HG02870 (cell line): ENCODE results near the gene KCTD12.

ENCODE experiments used
- ATAC-seq: cut with Tn5 transposase; IDR thresholded peaks from one replicate; pipeline ENCODE4 v1.9.1; 2021; ENCODE audit warnings: mild to moderate bottlenecking, moderate library complexity; ENCODE audit not compliant: unreplicated experiment

KCTD12 gene

GRCh38 chr13:76860706-76861105 lies 25.5 kb downstream of the KCTD12 start:
- no peak for ATAC-seq

GRCh38 chr13:76854894-76855293 lies 31.3 kb downstream of the KCTD12 start:
- no peak for ATAC-seq

- no peak for ATAC-seq
These were observed 32.1 kb downstream of the KCTD12 start for GRCh38 chr13:76853921-76854608.

- no peak for ATAC-seq
These were observed 32.7 kb downstream of the KCTD12 start for GRCh38 chr13:76853481-76853880.

GRCh38 chr13:76852986-76853385 lies 33.2 kb downstream of the KCTD12 start:
- ATAC-seq: no peak

- ATAC-seq: no peak
These were observed 34.2 kb downstream of the KCTD12 start for GRCh38 chr13:76851961-76852360.

- ATAC-seq: no peak
These were observed 36.7 kb downstream of the KCTD12 start for GRCh38 chr13:76849493-76849892.

- no peak for ATAC-seq
These were observed 37.6 kb downstream of the KCTD12 start for GRCh38 chr13:76848596-76848995.

GRCh38 chr13:76846363-76846762 lies 39.8 kb downstream of the KCTD12 start:
- ATAC-seq: no peak

GRCh38 chr13:76845865-76846264 lies 40.3 kb downstream of the KCTD12 start:
- ATAC-seq: no peak

- ATAC-seq: no peak
These were observed 40.8 kb downstream of the KCTD12 start for GRCh38 chr13:76845367-76845766.

GRCh38 chr13:76837801-76838200 lies 48.4 kb downstream of the KCTD12 start:
- no peak for ATAC-seq

- ATAC-seq: no peak
These were observed 49.9 kb downstream of the KCTD12 start for GRCh38 chr13:76836311-76836710.

- no peak for ATAC-seq
These were observed 52.7 kb downstream of the KCTD12 start for GRCh38 chr13:76833441-76833954.

- ATAC-seq: no peak
These were observed 53.8 kb downstream of the KCTD12 start for GRCh38 chr13:76832258-76832988.

- ATAC-seq: no peak
These were observed 55.4 kb downstream of the KCTD12 start for GRCh38 chr13:76830805-76831204.
